Endothelial cell of umbilical vein (primary cell): ENCODE data around the gene XNDC1N.
A peak's percentile ranks its signal among the peaks of the same experiment; 100 is the strongest.

Source experiments
- CTCF ChIP-seq, 2 donors: IDR thresholded peaks; 1 replicate in 1 of 2; 2 replicates in 1 of 2; pipeline ENCODE4 v1.5.1; 2011; ENCODE audit warnings: low read length in 2 of 2, mild to moderate bottlenecking in 2 of 2, moderate library complexity in 2 of 2, control low read depth in 1 of 2, inconsistent platforms in 1 of 2, low read depth in 1 of 2; ENCODE audit not compliant: insufficient read depth in 1 of 2; ENCODE audit errors: extremely low read depth in 1 of 2
- FOS ChIP-seq: IDR thresholded peaks from 2 replicates; pipeline ENCODE4 v1.6.1; 2011; ENCODE audit warnings: mild to moderate bottlenecking, low read length, moderate library complexity, borderline replicate concordance; ENCODE audit not compliant: insufficient read depth
- JUN ChIP-seq: IDR thresholded peaks from 2 replicates; pipeline ENCODE4 v1.6.1; 2011; ENCODE audit warnings: borderline replicate concordance, low read depth; ENCODE audit not compliant: insufficient read length, insufficient read depth
- MYC ChIP-seq: IDR thresholded peaks from one replicate; pipeline ENCODE4 v1.6.1; 2011; ENCODE audit warnings: mild to moderate bottlenecking, low read depth, low read length
- POLR2A ChIP-seq: IDR thresholded peaks from 2 replicates; pipeline ENCODE4 v1.6.1; 2012; ENCODE audit warnings: low read depth, mild to moderate bottlenecking, control low read depth, low read length
- POLR2AphosphoS5 ChIP-seq: IDR thresholded peaks from 2 replicates; pipeline ENCODE4 v1.6.1; 2012; ENCODE audit warnings: low read depth, mild to moderate bottlenecking, control low read depth, low read length, moderate library complexity; ENCODE audit not compliant: insufficient read depth

- TF ChIP-seq CTCF (IDR thresholded peaks at IDR 0.05; ENCODE audit: extremely low read depth in 1 of 2, insufficient read depth in 1 of 2, low read depth in 1 of 2, low read length in 2 of 2) (no peak), POLR2AphosphoS5 (peak; percentile 68), JUN (peak; percentile 88), MYC (no peak), FOS (peak; percentile 96), POLR2A (peak; percentile 34)
Measured at GRCh38 chr11:71936825-71937224, 8.4 kb upstream of the XNDC1N start.
